ENCODE data around the gene SIRT3. TPM values are rescaled to one million over a fixed set of nuclear protein-coding genes. Genes with fewer than 3 reads are reported as not detected.

The SIRT3 gene
- total RNA-seq = 12.6 TPM

GRCh38 chr11:235997-236773 is at the start of gene SIRT3:
SIRT3 (minus strand) TSS chr11:236342; CDS start chr11:236328, 14 bp downstream.
- peak; percentile 96 for DNase-seq (ENCODE audit: low spot score in 2 of 2)
- no peak for FAIRE-seq

GRCh38 chr11:285894-286220 is 49.7 kb upstream of the SIRT3 start:
- no peak for FAIRE-seq
- DNase-seq (ENCODE audit: low spot score in 2 of 2) = no peak

GRCh38 chr11:285021-285893 is 49.1 kb upstream of the SIRT3 start:
- DNase-seq (ENCODE audit: low spot score in 2 of 2) (no peak), FAIRE-seq (no peak)

- DNase-seq (ENCODE audit: low spot score in 2 of 2) (no peak), FAIRE-seq (no peak)
These were observed 48.2 kb upstream of the SIRT3 start for GRCh38 chr11:284105-285020.

GRCh38 chr11:283405-284104 is 47.4 kb upstream of the SIRT3 start:
- FAIRE-seq = no peak
- no peak for DNase-seq (ENCODE audit: low spot score in 2 of 2)

- FAIRE-seq = no peak
- DNase-seq (ENCODE audit: low spot score in 2 of 2) = no peak
These were observed 46.7 kb upstream of the SIRT3 start for GRCh38 chr11:282630-283360.

GRCh38 chr11:282171-282570 is 46.0 kb upstream of the SIRT3 start:
- DNase-seq (ENCODE audit: low spot score in 2 of 2) (no peak), FAIRE-seq (no peak)

- no peak for FAIRE-seq
- DNase-seq (ENCODE audit: low spot score in 2 of 2) = no peak
These were observed 45.5 kb upstream of the SIRT3 start for GRCh38 chr11:281486-282161.

GRCh38 chr11:280706-281485 is 44.8 kb upstream of the SIRT3 start:
- DNase-seq (ENCODE audit: low spot score in 2 of 2) (no peak), FAIRE-seq (no peak)

GRCh38 chr11:279966-280705 is 44.0 kb upstream of the SIRT3 start:
- FAIRE-seq = no peak
- peak in 1 of 2 donors; percentile 27 for DNase-seq (ENCODE audit: low spot score in 2 of 2)

- DNase-seq (ENCODE audit: low spot score in 2 of 2) (peak in 1 of 2 donors; percentile 52), FAIRE-seq (no peak)
These were observed 43.2 kb upstream of the SIRT3 start for GRCh38 chr11:279040-279965.

GRCh38 chr11:278001-278951 is 42.1 kb upstream of the SIRT3 start, which contains the start of gene NLRP6:
NLRP6 (plus strand) TSS chr11:278407; CDS start chr11:278570, 163 bp downstream.
- DNase-seq (ENCODE audit: low spot score in 2 of 2) (peak in 1 of 2 donors; percentile 13), FAIRE-seq (no peak)

GRCh38 chr11:276219-276618 is 40.1 kb upstream of the SIRT3 start:
- DNase-seq (ENCODE audit: low spot score in 2 of 2) (no peak), FAIRE-seq (no peak)

- no peak for DNase-seq (ENCODE audit: low spot score in 2 of 2)
- no peak for FAIRE-seq
These were observed 36.7 kb upstream of the SIRT3 start for GRCh38 chr11:272931-273198.

- DNase-seq (ENCODE audit: low spot score in 2 of 2) = no peak
- FAIRE-seq = no peak
These were observed 36.2 kb upstream of the SIRT3 start for GRCh38 chr11:272195-272930.
